Progenitor cell of endocrine pancreas (in vitro differentiated cells): ENCODE results near the gene NGRN. TPM values are rescaled to one million over a fixed set of nuclear protein-coding genes. Genes with fewer than 3 reads are reported as not detected.
"Not testable (repeated sequence)": the region's sequence is repeated elsewhere in the genome, so short reads cannot be mapped to it uniquely, and the experiment has no call there.

ENCODE experiments used
- DNase-seq: peaks from one replicate; pipeline ENCODE4 v3.0.0; 2021; ENCODE audit warnings: low spot score; ENCODE audit not compliant: unreplicated experiment
- H3K27ac Mint-ChIP-seq: 2 replicates; pipeline ENCODE4 v1.8.0; 2021; ENCODE audit warnings: mild to moderate bottlenecking, moderate library complexity, mixed read lengths
- H3K27me3 Mint-ChIP-seq: 2 replicates; pipeline ENCODE4 v1.8.0; 2021; ENCODE audit warnings: mixed read lengths
- H3K36me3 Mint-ChIP-seq: 2 replicates; pipeline ENCODE4 v1.8.0; 2022; ENCODE audit warnings: mixed read lengths; ENCODE audit not compliant: insufficient read depth
- H3K4me1 Mint-ChIP-seq: 2 replicates; pipeline ENCODE4 v1.8.0; 2021; ENCODE audit warnings: low read depth, mixed read lengths
- H3K4me3 Mint-ChIP-seq: 2 replicates; pipeline ENCODE4 v1.8.0; 2021; ENCODE audit warnings: low read depth, mild to moderate bottlenecking, moderate library complexity, mixed read lengths
- H3K9me3 Mint-ChIP-seq: 2 replicates; pipeline ENCODE4 v1.8.0; 2021; ENCODE audit warnings: low read depth, mixed read lengths
- total RNA-seq: library from RNA; stranded (reverse); gene quantifications from 2 replicates; pipeline ENCODE4 v1.2.1, GENCODE V29; 2021
- TF ChIP-seq, protein P1 (sequence below): fragments of 200-600 bp; sonication (generic); IDR thresholded peaks from one replicate; pipeline ENCODE4 v1.5.0; 2021; ENCODE audit warnings: antibody characterized with exemption, mild to moderate bottlenecking; ENCODE audit not compliant: unreplicated experiment

Gene NGRN
- total RNA-seq, 1 donor from 2014 or later, result 121 TPM

DNA sequence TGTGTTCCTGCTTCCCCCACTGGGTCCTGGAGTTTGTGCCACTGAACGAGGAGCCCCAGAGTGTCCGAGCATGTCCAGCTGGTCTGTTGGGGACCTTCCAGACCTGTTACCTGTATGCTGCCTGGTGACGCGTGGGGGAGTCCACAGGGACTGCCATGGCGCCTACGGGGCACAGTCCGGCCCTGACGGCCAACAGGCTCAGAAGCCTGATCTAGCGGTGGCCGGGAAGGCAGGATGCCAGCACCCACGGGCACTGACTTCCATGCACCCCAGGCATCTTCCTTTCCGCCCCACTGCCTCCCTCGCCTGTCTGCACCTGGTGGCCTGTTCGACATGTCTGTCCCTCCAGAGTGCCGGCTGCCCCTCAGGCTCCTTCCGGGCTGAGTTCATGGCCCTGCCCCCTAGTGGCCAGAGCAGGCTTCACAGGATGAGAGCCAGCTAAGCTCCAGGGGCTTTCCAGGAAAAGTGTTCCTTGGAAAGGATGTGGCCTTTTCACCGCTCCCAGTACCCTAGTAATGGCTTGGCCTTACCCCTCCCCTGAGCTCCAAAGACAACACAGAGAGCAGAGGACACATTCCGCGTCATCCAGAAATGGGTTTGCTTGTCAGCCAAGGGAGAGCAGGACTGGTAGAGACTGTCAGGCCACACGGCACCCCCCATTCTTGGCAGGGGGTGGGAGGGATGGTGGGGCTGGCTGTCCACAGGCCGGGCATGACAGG, 35.7 kb downstream of the NGRN start:
- H3K4me3 Mint-ChIP-seq, result no peak overlapping the region
- H3K36me3 Mint-ChIP-seq, result no peaks in the 10 kb centered on the region
- H3K9me3 Mint-ChIP-seq, result no peaks in the 10 kb centered on the region
- TF ChIP-seq, protein P1, sequence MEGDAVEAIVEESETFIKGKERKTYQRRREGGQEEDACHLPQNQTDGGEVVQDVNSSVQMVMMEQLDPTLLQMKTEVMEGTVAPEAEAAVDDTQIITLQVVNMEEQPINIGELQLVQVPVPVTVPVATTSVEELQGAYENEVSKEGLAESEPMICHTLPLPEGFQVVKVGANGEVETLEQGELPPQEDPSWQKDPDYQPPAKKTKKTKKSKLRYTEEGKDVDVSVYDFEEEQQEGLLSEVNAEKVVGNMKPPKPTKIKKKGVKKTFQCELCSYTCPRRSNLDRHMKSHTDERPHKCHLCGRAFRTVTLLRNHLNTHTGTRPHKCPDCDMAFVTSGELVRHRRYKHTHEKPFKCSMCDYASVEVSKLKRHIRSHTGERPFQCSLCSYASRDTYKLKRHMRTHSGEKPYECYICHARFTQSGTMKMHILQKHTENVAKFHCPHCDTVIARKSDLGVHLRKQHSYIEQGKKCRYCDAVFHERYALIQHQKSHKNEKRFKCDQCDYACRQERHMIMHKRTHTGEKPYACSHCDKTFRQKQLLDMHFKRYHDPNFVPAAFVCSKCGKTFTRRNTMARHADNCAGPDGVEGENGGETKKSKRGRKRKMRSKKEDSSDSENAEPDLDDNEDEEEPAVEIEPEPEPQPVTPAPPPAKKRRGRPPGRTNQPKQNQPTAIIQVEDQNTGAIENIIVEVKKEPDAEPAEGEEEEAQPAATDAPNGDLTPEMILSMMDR, result peak; percentile 80
- peaks cover under 1% of the 10 kb centered on the region for H3K4me1 Mint-ChIP-seq
- no peaks in the 10 kb centered on the region for H3K27me3 Mint-ChIP-seq
- H3K27ac Mint-ChIP-seq, result no peak overlapping the region
- peak; percentile 56 for DNase-seq

DNA sequence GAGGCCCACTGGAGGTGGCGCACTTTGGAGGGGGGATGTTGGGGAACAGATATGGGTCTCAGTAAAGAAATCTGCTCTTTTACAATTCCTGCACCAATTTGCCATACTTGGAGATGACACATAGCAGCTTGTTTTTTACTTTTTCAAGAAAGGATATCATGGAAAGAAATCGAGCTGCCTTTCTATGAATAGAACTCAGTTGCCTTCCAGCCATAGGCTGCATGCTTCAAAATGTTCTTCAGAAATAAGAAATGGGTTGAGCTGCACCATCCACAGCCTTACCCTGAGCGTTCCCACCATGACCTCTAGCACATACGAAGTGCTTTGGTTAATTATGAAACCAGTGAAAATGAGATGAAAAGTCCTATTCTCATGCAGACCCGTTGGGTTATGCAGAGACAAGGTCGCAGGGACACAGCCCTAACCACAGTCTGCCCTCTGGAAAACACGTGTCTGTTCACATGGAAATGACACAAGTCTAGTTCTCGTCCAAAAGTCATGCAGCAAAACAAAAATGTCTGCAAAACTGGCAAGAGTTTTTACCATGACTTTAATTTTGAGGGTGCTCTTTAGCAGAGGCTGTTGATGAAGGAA, 36.3 kb downstream of the NGRN start:
- no peaks in the 10 kb centered on the region for H3K9me3 Mint-ChIP-seq
- no peak overlapping the region for H3K4me3 Mint-ChIP-seq
- no peaks in the 10 kb centered on the region for H3K27me3 Mint-ChIP-seq
- H3K4me1 Mint-ChIP-seq, result peaks cover 1% of the 10 kb centered on the region
- DNase-seq, result no peak
- no peaks in the 10 kb centered on the region for H3K36me3 Mint-ChIP-seq
- H3K27ac Mint-ChIP-seq, result no peak overlapping the region
- TF ChIP-seq, protein P1, result no peak

DNA sequence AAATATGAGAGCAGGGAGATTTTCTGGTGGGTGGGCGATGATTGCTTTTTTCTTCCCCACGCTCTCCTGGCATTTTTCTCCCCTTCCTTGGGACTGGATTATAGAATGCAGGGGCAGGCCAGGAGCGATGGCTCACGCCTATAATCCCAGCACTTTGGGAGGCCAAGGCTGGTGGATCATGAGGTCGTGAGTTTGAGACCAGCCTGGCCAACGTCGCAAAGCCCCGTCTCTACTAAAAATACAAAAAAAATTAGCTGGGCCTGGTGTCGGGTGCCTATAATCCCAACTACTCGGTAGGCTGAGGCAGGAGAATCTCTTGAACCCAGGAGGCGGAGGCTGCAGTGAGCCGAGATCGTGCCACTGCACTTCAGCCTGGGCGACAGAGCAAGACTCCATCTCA, 39.9 kb downstream of the NGRN start:
- H3K4me1 Mint-ChIP-seq, H3K9me3 Mint-ChIP-seq, DNase-seq, H3K36me3 Mint-ChIP-seq, H3K27me3 Mint-ChIP-seq, H3K4me3 Mint-ChIP-seq, H3K27ac Mint-ChIP-seq: not testable (repeated sequence)

DNA sequence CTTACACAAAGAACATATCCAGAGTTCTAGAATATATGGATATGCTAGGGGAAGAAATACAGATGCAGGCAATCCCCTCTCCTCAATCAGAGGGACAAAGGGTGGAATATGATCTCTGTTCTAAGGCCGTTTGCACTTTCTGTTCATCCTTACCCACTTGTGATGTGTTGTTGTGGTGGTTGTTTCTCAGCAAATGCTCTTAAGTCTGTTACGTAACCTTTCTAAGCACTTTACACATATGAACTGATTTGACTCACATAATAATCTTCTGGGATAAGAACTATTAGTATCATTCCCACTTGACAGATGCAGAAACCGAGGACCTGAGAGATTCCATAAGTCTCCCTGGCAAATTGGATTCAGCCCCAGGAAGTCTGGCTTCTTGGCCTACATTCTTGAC, 40.5 kb downstream of the NGRN start:
- no peak for DNase-seq
- TF ChIP-seq, protein P1, result no peak
- Mint-ChIP-seq H3K27me3 (no peaks in the 10 kb centered on the region), H3K4me3 (no peak overlapping the region), H3K4me1 (peaks cover 1% of the 10 kb centered on the region), H3K27ac (no peak overlapping the region), H3K9me3 (no peaks in the 10 kb centered on the region), H3K36me3 (no peaks in the 10 kb centered on the region)

DNA sequence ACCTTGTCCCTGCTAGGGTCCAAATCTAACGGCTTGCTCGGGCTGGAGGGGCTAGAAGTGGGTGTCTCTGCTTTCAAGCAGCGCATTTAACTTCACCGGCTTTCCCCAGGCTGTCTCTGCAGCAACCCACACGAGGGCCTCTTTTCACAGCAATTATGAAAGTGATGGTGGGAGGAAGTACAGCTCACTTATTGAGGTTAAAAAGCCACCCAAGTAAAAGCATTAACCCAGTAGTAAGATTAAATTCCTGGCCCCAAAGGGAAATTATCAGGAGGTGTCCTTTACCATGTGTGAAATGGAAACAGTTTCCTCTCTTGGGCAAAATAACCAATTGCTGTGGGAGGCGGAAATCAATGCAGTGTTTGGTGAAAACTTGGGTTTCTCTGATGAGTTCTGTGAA, 41.1 kb downstream of the NGRN start:
- no peak overlapping the region for H3K4me3 Mint-ChIP-seq
- H3K27ac Mint-ChIP-seq, result no peak overlapping the region
- no peaks in the 10 kb centered on the region for H3K9me3 Mint-ChIP-seq
- TF ChIP-seq, protein P1, result no peak
- H3K36me3 Mint-ChIP-seq, result no peaks in the 10 kb centered on the region
- DNase-seq, result no peak
- H3K4me1 Mint-ChIP-seq, result peaks cover 1% of the 10 kb centered on the region
- H3K27me3 Mint-ChIP-seq, result no peaks in the 10 kb centered on the region

DNA sequence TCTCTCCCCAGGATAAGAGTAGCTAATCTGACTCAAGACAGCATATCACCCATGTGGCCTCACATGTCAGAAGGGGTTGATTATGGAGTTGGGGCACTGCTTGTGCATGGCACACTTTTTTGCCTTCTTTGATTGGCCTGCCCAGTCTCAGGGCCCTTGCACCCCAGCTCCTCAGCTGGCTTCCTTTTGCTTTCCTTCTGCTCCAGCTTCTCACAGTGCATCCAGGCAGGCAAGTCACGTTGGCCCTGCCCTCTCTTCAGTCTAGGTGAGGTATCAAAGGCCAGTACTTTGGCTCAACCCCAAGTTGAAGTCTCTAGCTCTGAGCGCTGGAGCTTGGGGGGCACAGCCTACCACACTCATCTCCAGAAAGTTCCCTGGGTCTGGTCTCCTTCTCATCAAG, 42.2 kb downstream of the NGRN start:
- no peak overlapping the region for H3K4me3 Mint-ChIP-seq
- no peak for DNase-seq
- peaks cover 1% of the 10 kb centered on the region for H3K4me1 Mint-ChIP-seq
- H3K36me3 Mint-ChIP-seq, result no peaks in the 10 kb centered on the region
- no peaks in the 10 kb centered on the region for H3K27me3 Mint-ChIP-seq
- TF ChIP-seq, protein P1, result no peak
- H3K27ac Mint-ChIP-seq, result no peak overlapping the region
- H3K9me3 Mint-ChIP-seq, result no peaks in the 10 kb centered on the region
